HG03280 (cell line): ENCODE measurements around the gene RIN3.

Source experiments
- ATAC-seq: cut with Tn5 transposase; IDR thresholded peaks from one replicate; pipeline ENCODE4 v1.9.1; 2021; ENCODE audit warnings: mild to moderate bottlenecking, moderate library complexity; ENCODE audit not compliant: unreplicated experiment

RIN3 gene

DNA sequence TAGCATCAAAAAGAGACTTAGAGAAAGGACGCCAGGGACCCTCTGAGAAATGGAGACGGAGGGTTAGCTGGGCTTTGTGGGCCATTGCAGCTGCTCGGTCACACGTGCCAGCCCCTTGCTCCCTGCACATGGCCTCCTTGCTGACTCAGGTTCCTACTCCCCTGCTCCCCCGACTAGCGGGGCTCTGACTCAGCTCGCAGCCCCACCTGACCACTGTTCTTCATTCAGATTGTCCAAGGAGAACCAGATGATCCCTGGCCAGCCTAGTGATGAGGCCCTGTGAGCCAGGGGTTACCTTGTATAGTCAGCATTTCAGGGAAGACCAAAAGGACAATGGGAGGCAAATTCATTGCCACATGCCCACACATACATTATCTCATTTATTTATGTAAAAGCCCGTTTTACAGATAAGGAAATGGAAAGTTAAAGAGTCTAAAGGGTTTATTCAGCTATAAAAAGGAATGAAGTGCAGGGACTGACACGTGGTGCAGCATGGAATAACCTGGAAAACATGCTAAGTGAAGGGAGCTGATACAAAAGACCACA, 131.5 kb downstream of the RIN3 start:
- no peak for ATAC-seq

- no peak for ATAC-seq
These were observed 132.4 kb downstream of the RIN3 start for GRCh38 chr14:92645841-92646478.

DNA sequence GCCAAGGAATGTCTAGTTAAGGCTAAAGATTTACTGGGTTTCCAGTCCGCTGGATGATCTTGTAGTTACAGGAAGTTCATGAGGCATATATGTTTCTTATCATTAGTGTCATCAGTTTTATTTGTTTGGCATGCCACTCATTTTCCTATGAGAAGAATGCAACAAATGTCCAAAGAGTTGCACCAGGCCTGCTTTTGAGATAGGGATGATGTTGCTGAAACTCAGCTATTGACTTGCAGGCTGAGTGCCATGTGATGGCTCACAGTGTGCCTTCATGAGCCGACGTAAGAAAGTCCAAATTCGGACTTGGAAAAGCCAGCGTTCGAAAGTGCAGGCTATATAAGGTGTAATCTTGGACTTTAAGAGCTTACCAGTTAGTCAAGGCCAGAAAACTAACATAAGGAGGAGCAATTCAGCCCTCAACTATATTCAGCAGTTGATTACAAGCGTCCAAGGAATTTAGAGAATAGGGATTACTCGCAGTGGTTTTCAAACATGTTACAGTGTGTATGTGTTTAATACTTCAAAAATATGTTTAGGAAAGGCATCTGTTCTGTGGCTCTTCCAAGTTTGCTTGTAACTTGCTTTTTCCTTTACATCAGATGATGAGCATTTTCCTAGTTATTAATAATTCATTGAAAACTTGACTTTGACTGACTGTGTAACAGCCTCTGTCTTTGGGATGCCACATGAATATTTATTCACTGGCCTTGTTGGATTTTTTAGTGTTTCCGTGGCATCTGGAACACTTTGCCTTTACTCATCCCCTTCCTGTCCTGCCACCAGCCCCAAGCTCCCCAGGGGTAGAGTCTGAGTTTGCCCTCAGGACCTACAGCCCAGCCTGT, 133.6 kb downstream of the RIN3 start:
- no peak for ATAC-seq

GRCh38 chr14:92647797-92648279, 134.3 kb downstream of the RIN3 start:
- ATAC-seq = no peak

GRCh38 chr14:92649066-92649465, 135.5 kb downstream of the RIN3 start:
- ATAC-seq = no peak

- ATAC-seq = no peak
These were observed 136.5 kb downstream of the RIN3 start for GRCh38 chr14:92649934-92650545.

GRCh38 chr14:92650581-92651105, 137.1 kb downstream of the RIN3 start:
- peak; percentile 14 for ATAC-seq

- ATAC-seq = peak; percentile 65
These were observed 137.7 kb downstream of the RIN3 start for GRCh38 chr14:92651106-92651757.

- no peak for ATAC-seq
These were observed 138.3 kb downstream of the RIN3 start for GRCh38 chr14:92651758-92652406.

DNA sequence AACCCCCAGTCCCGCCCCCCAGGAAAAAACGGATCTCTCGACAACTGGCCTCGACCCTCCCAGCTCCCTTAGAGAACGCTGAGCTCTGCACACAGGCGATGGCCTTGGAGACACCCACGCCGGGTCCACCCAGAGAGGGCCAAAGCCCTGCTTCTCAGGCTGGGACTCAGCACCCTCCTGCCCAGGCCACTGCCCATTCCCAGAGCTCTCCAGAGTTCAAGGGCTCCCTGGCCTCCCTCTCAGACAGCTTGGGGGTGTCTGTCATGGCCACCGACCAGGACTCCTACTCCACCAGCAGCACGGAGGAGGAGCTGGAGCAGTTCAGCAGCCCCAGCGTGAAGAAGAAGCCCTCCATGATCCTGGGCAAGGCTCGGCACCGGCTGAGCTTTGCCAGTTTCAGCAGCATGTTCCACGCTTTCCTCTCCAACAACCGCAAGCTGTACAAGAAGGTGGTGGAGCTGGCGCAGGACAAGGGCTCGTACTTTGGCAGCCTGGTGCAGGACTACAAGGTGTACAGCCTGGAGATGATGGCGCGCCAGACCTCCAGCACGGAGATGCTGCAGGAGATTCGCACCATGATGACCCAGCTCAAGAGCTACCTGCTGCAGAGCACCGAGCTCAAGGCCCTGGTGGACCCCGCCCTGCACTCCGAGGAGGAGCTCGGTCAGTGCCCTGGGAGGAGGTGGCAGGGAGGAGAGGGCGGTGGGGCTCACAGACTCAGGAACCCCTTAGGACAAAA, 139.0 kb downstream of the RIN3 start:
- ATAC-seq = no peak

- no peak for ATAC-seq
These were observed 139.6 kb downstream of the RIN3 start for GRCh38 chr14:92653162-92653651.

GRCh38 chr14:92654239-92654901, 140.8 kb downstream of the RIN3 start:
- ATAC-seq = no peak

GRCh38 chr14:92655419-92656201, 142.0 kb downstream of the RIN3 start:
- ATAC-seq = no peak

- no peak for ATAC-seq
These were observed 142.9 kb downstream of the RIN3 start for GRCh38 chr14:92656306-92657081.

- no peak for ATAC-seq
These were observed 144.0 kb downstream of the RIN3 start for GRCh38 chr14:92657457-92658142.

DNA sequence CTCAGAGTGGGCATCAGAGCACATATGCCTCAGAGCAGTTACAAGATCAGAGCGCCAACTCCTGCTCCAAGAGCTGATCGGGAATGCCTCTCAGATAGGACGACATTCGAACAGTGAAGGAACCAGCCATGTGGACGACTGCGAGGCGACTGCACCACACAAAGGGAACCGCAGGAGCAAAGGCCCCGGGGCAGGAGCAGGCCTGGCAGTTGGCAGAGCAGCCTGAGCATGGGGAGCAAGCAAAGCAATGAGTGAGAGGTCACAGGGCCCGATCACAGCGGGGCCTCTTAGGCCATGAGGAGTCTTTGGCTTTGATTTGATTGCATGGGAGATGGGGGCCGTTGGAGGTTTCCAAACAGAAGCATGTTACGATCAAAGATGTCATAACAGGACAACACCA, 144.6 kb downstream of the RIN3 start:
- no peak for ATAC-seq

DNA sequence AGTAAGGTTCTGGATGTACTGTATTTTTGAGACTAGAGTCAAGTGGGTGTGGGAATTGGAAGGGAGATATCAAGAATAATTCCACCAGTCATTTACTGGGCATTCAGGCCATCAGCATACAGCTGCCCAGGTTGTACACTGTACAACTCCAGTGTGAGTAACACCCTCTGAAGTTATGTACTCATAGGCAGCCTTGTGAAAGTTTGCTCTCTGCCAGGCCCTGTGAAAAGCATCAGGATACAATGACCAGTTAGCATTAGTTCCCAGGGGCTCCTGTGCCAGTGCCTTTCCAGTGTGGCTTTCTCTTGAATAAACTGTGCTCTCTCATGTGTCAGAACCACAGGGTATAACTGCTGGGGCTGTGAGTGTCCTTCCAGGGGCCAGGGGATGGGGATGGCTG, 145.1 kb downstream of the RIN3 start:
- no peak for ATAC-seq
